ENCODE data around the gene MMRN1. TPM values are rescaled to one million over a fixed set of nuclear protein-coding genes. Genes with fewer than 3 reads are reported as not detected.
"Not testable (repeated sequence)": the region's sequence is repeated elsewhere in the genome, so short reads cannot be mapped to it uniquely, and the experiment has no call there.

The MMRN1 gene
- total RNA-seq, 8 experiments from 2014 or later: 0.07 to 17.1 (median 0.79) TPM; not detected in 2

DNA sequence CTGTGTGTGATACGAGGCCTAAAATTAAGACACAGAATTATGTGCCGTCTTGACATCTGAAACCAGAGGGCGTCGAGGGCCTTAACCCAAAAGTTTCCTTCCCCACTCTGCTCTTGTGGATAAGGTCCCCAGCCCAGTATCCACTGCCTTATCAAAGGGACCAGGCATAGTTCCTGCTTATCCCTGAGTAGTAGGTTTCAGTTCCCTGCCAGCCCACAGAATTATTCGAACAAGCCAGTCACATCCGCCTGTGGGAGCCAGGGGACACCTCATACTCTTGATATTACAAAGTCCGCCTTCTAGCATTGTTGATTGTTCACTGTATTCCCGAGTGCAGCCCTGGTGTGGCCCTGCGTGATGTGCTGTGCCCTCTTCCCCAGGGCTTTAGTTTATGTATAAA is 5.4 kb upstream of the MMRN1 start:
- in situ Hi-C loops (cut with MboI; ENCODE audit: low pct_unique_long_range_greater_than_20kb in 2 of 9, low sequenced_read_pairs in 9 of 9, unreplicated experiment in 9 of 9): loop anchor here in 1 of 9 experiments (25.0 kb wide), 2 partner anchors 227 to 402 kb away; no protein-coding TSS in a partner anchor
- no peak overlapping the region for H3K4me3 ChIP-seq
- no peak overlapping the region for H3K27ac ChIP-seq
- ATAC-seq (replicated peaks in 6 of 8): no peak
- H3K4me1 ChIP-seq (replicated peaks in 1 of 2): no peaks in the 10 kb centered on the region
- 0 to 100% (median 90%) methylated on average over 1 to 8 of the region's 9 CpGs for WGBS, 10 experiments

DNA sequence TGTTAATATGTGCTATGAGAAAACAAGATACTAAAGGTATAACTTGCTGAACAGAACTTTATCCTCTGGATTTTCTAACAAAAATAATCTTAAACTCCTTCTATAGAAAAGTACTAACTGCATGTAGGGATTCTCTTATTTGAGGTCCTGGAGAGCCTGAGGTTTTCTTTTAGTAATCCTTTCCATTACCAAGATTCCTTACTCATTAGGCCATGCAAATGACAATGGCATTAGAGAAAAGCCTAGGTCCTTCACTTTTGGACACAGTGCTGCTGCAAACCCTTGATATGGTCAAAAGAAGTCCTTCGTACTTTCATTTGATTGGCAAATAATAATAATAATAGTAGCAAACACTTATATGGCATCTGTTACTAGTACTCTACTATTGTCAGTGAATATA is 3.2 kb downstream of the MMRN1 start:
- Histone ChIP-seq H3K27ac (no peak overlapping the region), H3K4me1 (replicated peaks in 1 of 2) (no peaks in the 10 kb centered on the region), H3K4me3 (no peak overlapping the region)
- ATAC-seq (replicated peaks in 6 of 8): no peak
- in situ Hi-C loops (cut with MboI; ENCODE audit: low pct_unique_long_range_greater_than_20kb in 2 of 9, low sequenced_read_pairs in 9 of 9, unreplicated experiment in 9 of 9): loop anchor here in 1 of 9 experiments (25.0 kb wide), 2 partner anchors 236 to 411 kb away; no protein-coding TSS in a partner anchor
- WGBS, 10 experiments: 25 to 100% (median 100%) methylated on average over 1 of the region's 1 CpG; no CpG with 5 or more reads in 2 of the 10 experiments

DNA sequence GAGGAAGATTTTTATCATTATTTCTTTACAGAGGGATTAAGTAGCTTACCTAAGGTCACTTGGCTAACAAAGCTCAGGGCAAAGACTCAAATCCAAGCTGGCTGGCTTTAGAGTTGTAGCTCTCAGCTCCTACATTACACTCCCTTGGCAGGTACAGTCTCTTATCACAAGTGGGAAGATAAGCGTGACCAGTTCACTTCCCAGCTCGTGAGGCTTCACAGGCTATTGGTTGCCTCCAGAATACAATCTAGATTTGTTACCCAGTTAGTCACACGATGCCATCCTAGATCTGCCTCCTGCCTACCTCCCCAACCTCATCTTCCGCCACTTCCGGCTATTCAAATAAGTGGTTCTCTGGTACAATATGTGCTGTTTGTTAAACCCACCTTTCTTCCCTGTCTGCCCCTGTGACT is 3.7 kb downstream of the MMRN1 start:
- in situ Hi-C loops (cut with MboI; ENCODE audit: low pct_unique_long_range_greater_than_20kb in 2 of 9, low sequenced_read_pairs in 9 of 9, unreplicated experiment in 9 of 9): loop anchor here in 1 of 9 experiments (25.0 kb wide), 2 partner anchors 236 to 411 kb away; no protein-coding TSS in a partner anchor
- Histone ChIP-seq H3K4me3 (no peak overlapping the region), H3K27ac (no peak overlapping the region), H3K4me1 (replicated peaks in 1 of 2) (peaks cover 0 to under 1% of the 10 kb centered on the region in 2 donors)
- WGBS, 10 experiments: 50 to 96% (median 86%) methylated on average over 2 to 5 of the region's 5 CpGs; no CpG with 5 or more reads in 2 of the 10 experiments
- ATAC-seq (replicated peaks in 6 of 8): no peak

- no peak overlapping the region for H3K4me3 ChIP-seq
- in situ Hi-C loops (cut with MboI; ENCODE audit: low pct_unique_long_range_greater_than_20kb in 2 of 9, low sequenced_read_pairs in 9 of 9, unreplicated experiment in 9 of 9): loop anchor here in 1 of 9 experiments (25.0 kb wide), 2 partner anchors 237 to 412 kb away; no protein-coding TSS in a partner anchor
- H3K27ac ChIP-seq: no peak overlapping the region
- ATAC-seq (replicated peaks in 6 of 8): no peak
- peaks cover 0 to 7% of the 10 kb centered on the region in 2 donors for H3K4me1 ChIP-seq (replicated peaks in 1 of 2)
Observed at GRCh38 chr4:89899152-89899551, 4.5 kb downstream of the MMRN1 start.

GRCh38 chr4:89899854-89900253 is 5.2 kb downstream of the MMRN1 start:
- WGBS, 10 experiments: 27 to 100% (median 86%) methylated on average over 1 of the region's 1 CpG; no CpG with 5 or more reads in 2 of the 10 experiments
- in situ Hi-C loops (cut with MboI; ENCODE audit: low pct_unique_long_range_greater_than_20kb in 2 of 9, low sequenced_read_pairs in 9 of 9, unreplicated experiment in 9 of 9): loop anchor here in 3 of 9 experiments (25.0 kb wide), 3 partner anchors 238 to 413 kb away; no protein-coding TSS in a partner anchor
- Histone ChIP-seq H3K4me3 (no peak overlapping the region), H3K27ac (no peak overlapping the region), H3K4me1 (replicated peaks in 1 of 2) (peaks cover 4 to 7% of the 10 kb centered on the region in 2 donors)
- no peak for ATAC-seq (replicated peaks in 6 of 8)

GRCh38 chr4:89901808-89902431 is 7.3 kb downstream of the MMRN1 start:
- not testable (repeated sequence) for H3K4me1 ChIP-seq (replicated peaks in 1 of 2); H3K27ac ChIP-seq; H3K4me3 ChIP-seq
- ATAC-seq (replicated peaks in 6 of 8): peak; percentile 77 to 95 (median 84)
- in situ Hi-C loops (cut with MboI; ENCODE audit: low pct_unique_long_range_greater_than_20kb in 2 of 9, low sequenced_read_pairs in 9 of 9, unreplicated experiment in 9 of 9): loop anchor here in 2 of 9 experiments (25.0 kb wide), 2 partner anchors 385 to 415 kb away; no protein-coding TSS in a partner anchor
- 0 to 9% (median 0%) methylated on average over 1 to 6 of the region's 7 CpGs; no CpG with 5 or more reads in 1 of the 10 experiments for WGBS, 10 experiments

DNA sequence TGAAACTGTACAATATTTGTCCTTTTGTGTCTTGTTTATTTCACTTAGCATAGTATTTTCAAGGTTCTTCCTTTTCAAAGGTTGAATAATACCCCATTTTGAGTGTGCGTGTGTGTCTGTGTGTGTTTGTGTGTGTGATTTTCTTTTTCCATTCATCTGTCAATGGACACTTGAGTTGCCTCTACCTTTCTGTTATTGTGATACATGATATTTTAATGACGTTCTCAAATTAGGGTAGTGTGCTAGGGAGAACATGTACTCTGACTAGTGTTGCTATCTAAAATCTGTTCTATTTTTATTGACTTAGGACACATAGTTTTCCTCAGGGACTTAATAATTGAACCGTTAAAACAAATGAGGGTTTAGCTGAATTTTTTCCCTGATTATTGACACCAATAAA is 9.9 kb downstream of the MMRN1 start:
- no peak for ATAC-seq (replicated peaks in 6 of 8)
- H3K27ac ChIP-seq: no peak overlapping the region
- peaks cover 7 to 8% of the 10 kb centered on the region in 2 donors for H3K4me1 ChIP-seq (replicated peaks in 1 of 2)
- 13 to 100% (median 90%) methylated on average over 1 to 3 of the region's 3 CpGs for WGBS, 10 experiments
- no peak overlapping the region for H3K4me3 ChIP-seq
- in situ Hi-C loops (cut with MboI; ENCODE audit: low pct_unique_long_range_greater_than_20kb in 2 of 9, low sequenced_read_pairs in 9 of 9, unreplicated experiment in 9 of 9): loop anchor here in 2 of 9 experiments (25.0 kb wide), 2 partner anchors 383 to 417 kb away; no protein-coding TSS in a partner anchor

- ATAC-seq (replicated peaks in 6 of 8): no peak
- in situ Hi-C loops (cut with MboI; ENCODE audit: low pct_unique_long_range_greater_than_20kb in 2 of 9, low sequenced_read_pairs in 9 of 9, unreplicated experiment in 9 of 9): loop anchor here in 2 of 9 experiments (25.0 kb wide), 2 partner anchors 381 to 419 kb away; no protein-coding TSS in a partner anchor
- Histone ChIP-seq H3K4me3 (no peak overlapping the region), H3K27ac (no peak overlapping the region), H3K4me1 (replicated peaks in 1 of 2) (peaks cover 7 to 8% of the 10 kb centered on the region in 2 donors)
Observed at GRCh38 chr4:89906316-89906715, 11.7 kb downstream of the MMRN1 start.

DNA sequence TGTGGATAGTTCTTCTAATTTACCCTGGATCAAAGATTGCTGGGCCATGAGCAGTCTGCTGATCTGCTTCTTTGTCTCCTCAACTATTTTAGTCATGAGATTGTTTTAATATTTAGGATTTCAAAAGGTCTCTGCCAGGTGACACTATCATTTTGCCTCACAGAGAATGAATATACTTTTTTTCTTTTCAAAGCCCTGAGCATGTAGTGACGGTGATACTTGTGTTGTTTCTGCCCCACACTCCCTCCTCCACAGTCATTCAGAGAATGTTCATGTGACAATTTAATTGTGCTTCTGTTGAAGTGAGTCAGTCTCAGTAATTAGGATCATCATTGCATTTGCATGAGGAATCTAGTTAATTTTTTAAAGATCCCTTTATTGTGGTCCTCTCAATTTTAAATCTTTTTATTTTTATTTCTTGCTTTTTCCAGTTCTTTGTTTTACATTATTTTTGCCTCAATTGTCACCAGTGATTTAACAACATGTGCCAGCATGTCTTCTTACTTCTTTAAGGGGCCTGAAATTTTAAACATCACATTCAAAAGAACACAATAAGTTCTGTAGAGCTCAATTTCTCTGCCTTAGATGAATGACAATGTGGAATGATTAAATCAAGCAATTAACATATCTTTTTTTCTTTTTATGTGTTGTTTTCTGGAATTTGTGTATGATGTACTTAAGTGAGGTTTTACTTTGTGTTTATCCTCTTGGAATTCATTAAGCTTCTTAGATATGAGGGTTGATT is 12.3 kb downstream of the MMRN1 start:
- ATAC-seq (replicated peaks in 6 of 8): peak in 5 of 8 experiments; percentile 43 to 71 (median 67)
- Histone ChIP-seq H3K4me3 (no peak overlapping the region), H3K4me1 (replicated peaks in 1 of 2) (peaks cover 7 to 8% of the 10 kb centered on the region in 2 donors), H3K27ac (no peak overlapping the region)
- in situ Hi-C loops (cut with MboI; ENCODE audit: low pct_unique_long_range_greater_than_20kb in 2 of 9, low sequenced_read_pairs in 9 of 9, unreplicated experiment in 9 of 9): loop anchor here in 2 of 9 experiments (25.0 kb wide), 2 partner anchors 380 to 420 kb away; no protein-coding TSS in a partner anchor
- 0 to 92% (median 50%) methylated on average over 1 of the region's 1 CpG; no CpG with 5 or more reads in 2 of the 10 experiments for WGBS, 10 experiments

DNA sequence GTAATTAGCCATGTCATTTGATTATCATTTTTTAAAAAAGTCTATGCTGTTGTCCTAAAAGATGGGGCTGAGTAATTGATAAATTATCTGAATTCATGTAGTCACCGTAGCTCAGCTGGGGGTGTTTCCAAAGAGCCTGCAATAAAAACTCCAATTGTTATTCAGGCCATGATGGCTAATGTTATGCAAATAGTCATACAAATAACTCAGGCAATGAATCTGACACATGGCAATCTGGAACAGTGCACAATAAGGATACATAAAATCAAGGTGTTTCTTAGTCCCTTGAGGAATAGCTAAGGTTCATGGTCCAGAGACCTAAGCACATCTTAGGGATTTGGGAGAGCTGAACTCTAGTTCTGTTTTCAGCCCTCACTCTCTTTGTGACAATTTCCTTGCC is 15.2 kb downstream of the MMRN1 start:
- no peak overlapping the region for H3K27ac ChIP-seq
- peaks cover 3 to 6% of the 10 kb centered on the region in 2 donors for H3K4me1 ChIP-seq (replicated peaks in 1 of 2)
- WGBS, 10 experiments: 11 to 90% (median 45%) methylated on average over 1 of the region's 1 CpG; no CpG with 5 or more reads in 4 of the 10 experiments
- in situ Hi-C loops (cut with MboI; ENCODE audit: low pct_unique_long_range_greater_than_20kb in 2 of 9, low sequenced_read_pairs in 9 of 9, unreplicated experiment in 9 of 9): loop anchor here in 2 of 9 experiments (25.0 kb wide), 2 partner anchors 377 to 423 kb away; no protein-coding TSS in a partner anchor
- H3K4me3 ChIP-seq: no peak overlapping the region
- peak in 3 of 8 experiments; percentile 23 to 65 (median 46) for ATAC-seq (replicated peaks in 6 of 8)

GRCh38 chr4:89913623-89914022 is 19.0 kb downstream of the MMRN1 start:
- WGBS, 10 experiments: 0 to 100% (median 73%) methylated on average over 1 of the region's 1 CpG; no CpG with 5 or more reads in 4 of the 10 experiments
- in situ Hi-C loops (cut with MboI; ENCODE audit: low pct_unique_long_range_greater_than_20kb in 2 of 9, low sequenced_read_pairs in 9 of 9, unreplicated experiment in 9 of 9): loop anchor here in 2 of 9 experiments (25.0 kb wide), 2 partner anchors 374 to 426 kb away; no protein-coding TSS in a partner anchor
- Histone ChIP-seq H3K27ac (no peak overlapping the region), H3K4me1 (replicated peaks in 1 of 2) (peaks cover 10 to 30% of the 10 kb centered on the region in 2 donors), H3K4me3 (no peak overlapping the region)
- no peak for ATAC-seq (replicated peaks in 6 of 8)

DNA sequence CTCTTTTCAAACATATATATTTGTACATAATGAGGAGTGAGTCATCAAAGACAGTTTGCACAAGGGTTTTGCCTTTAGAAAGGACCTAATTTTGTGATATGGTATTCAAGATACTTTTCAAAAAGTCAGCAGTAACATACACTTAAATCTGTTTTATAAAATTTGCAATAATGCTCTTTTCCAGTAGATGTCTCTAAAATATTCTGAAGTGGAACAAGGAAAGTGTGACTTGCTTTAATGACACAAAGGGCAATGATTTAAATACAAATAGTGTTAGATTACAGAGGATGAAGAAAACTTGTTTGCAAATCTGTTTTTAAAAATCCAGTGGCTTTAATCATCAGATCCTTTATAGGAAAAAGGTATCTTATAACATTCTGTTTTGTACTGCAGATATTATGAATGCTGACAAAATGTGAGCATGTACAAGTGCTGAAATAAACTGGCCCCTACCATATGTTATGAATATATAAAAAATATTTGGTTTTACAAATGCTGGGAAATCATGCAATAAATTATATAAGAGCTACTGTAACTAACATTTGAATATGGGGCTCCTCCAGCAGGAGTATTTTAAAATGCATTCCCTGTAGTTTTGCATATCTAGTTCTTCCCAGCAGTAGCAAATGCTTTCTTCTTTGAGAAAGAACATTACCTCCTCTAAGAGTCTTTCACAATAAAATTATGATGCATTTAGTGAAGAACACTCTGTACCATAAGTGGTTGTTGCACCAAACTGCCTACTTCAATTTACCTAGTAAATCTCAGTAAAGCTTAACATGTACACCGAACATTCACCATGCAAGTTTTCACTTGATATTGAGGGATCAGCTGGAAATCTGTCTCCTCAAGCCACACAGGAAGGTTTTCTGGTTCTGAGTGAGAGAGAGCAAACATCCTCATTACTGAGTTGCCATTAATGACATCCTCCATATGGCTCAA is 20.2 kb downstream of the MMRN1 start:
- peak in 3 of 8 experiments; percentile 62 to 85 (median 70) for ATAC-seq (replicated peaks in 6 of 8)
- 0 to 86% (median 37%) methylated on average over 1 of the region's 1 CpG; no CpG with 5 or more reads in 4 of the 10 experiments for WGBS, 10 experiments
- H3K27ac ChIP-seq: peak overlapping the region in 1 of 2 donors; percentile 3
- no peak overlapping the region for H3K4me3 ChIP-seq
- in situ Hi-C loops (cut with MboI; ENCODE audit: low pct_unique_long_range_greater_than_20kb in 2 of 9, low sequenced_read_pairs in 9 of 9, unreplicated experiment in 9 of 9): loop anchor here in 2 of 9 experiments (25.0 kb wide), 2 partner anchors 372 to 428 kb away; no protein-coding TSS in a partner anchor
- H3K4me1 ChIP-seq (replicated peaks in 1 of 2): peaks cover 10 to 30% of the 10 kb centered on the region in 2 donors

Data from motor neuron (in vitro differentiated cells).